Parathyroid adenoma (tissue), 2 donors: ENCODE data around the gene ADD2.
A peak's percentile ranks its signal among the peaks of the same experiment; 100 is the strongest.

ENCODE experiments used
- H2AFZ ChIP-seq: fragments of 300-600 bp; sonication (generic); one replicate; pipeline ENCODE4 v1.7.0; 2017; ENCODE audit warnings: antibody characterized with exemption, mild to moderate bottlenecking
- H3K27ac ChIP-seq: fragments of 300-600 bp; sonication (generic); one replicate; pipeline ENCODE4 v1.7.0; 2017
- H3K27me3 ChIP-seq: fragments of 300-600 bp; sonication (generic); one replicate; pipeline ENCODE4 v1.7.0; 2017; ENCODE audit warnings: low read length; ENCODE audit not compliant: control insufficient read depth, insufficient read depth
- H3K36me3 ChIP-seq: fragments of 300-600 bp; sonication (generic); one replicate; pipeline ENCODE4 v1.7.0; 2017; ENCODE audit warnings: low read length; ENCODE audit not compliant: control insufficient read depth, insufficient read depth
- H3K4me1 ChIP-seq: fragments of 300-600 bp; sonication (generic); one replicate; pipeline ENCODE4 v1.7.0; 2017; ENCODE audit warnings: control low read depth
- H3K4me2 ChIP-seq: fragments of 300-600 bp; sonication (generic); one replicate; pipeline ENCODE4 v1.7.0; 2017; ENCODE audit warnings: low read length
- H3K4me3 ChIP-seq: fragments of 300-600 bp; sonication (generic); one replicate; pipeline ENCODE4 v1.7.0; 2017; ENCODE audit warnings: low read depth, low read length
- H3K79me2 ChIP-seq: fragments of 300-600 bp; sonication (generic); one replicate; pipeline ENCODE4 v1.7.0; 2017; ENCODE audit warnings: control low read depth
- H3K9ac ChIP-seq: fragments of 300-600 bp; sonication (generic); one replicate; pipeline ENCODE4 v1.7.0; 2017; ENCODE audit warnings: mild to moderate bottlenecking
- H3K9me3 ChIP-seq: fragments of 300-600 bp; sonication (generic); one replicate; pipeline ENCODE4 v1.7.0; 2017; ENCODE audit warnings: low read length; ENCODE audit not compliant: control insufficient read depth
- CTCF ChIP-seq: fragments of 300-600 bp; sonication (generic); IDR thresholded peaks from one replicate; pipeline ENCODE4 v1.7.0; 2017; ENCODE audit warnings: antibody characterized with exemption, mild to moderate bottlenecking
- donor health status: primary hyperparathyroidism.

The ADD2 gene

DNA sequence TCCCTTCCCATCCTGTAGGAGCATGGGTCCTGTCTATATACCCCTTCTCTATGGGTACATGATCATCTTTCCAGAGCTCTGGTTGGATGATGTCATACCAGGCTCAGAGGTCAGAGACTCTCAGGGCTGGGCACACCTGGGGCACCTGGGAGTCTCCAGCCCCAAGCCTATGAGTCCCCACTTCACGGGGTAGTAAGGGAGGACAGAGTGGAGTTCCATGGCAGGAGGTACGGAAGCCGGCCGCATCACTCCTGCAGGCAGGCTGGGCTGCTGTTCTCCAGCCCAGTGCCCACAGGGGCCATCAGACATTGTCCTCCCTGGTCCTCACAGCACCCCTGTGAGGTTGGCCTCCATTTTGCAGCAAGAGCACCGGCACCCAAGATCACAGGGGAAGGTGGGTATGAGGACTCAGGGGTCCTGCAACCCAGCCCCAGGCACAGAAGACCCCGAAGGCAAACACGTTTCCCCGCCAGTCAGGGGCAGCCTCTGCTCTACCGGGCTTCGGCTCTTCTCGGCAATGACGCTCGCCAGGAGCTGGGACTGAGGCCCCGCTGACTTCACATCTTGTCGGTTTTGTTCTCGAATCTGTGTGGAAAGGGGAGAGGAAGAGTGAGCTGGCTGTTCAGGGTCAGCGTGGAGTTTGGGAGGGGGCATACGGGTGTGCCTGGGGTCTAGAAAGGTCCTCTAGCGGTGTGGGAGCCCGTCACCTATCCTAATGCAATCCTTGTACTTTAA is 91.5 kb downstream of the ADD2 start:
- Histone ChIP-seq H3K36me3 (no peaks in the 10 kb centered on the region), H3K79me2 (no peaks in the 10 kb centered on the region), H3K27me3 (no peaks in the 10 kb centered on the region), H3K9me3 (no peaks in the 10 kb centered on the region), H2AFZ (no peak overlapping the region), H3K4me3 (no peak overlapping the region), H3K27ac (no peak overlapping the region), H3K4me1 (peaks cover 5% of the 10 kb centered on the region), H3K4me2 (no peak overlapping the region), H3K9ac (no peak overlapping the region)
- TF ChIP-seq CTCF, result no peak

GRCh38 chr2:70675862-70676261 is 92.1 kb downstream of the ADD2 start:
- peaks cover 5% of the 10 kb centered on the region for H3K4me1 ChIP-seq
- no peak overlapping the region for H2AFZ ChIP-seq
- H3K4me2 ChIP-seq, result no peak overlapping the region
- H3K9ac ChIP-seq, result no peak overlapping the region
- H3K27ac ChIP-seq, result no peak overlapping the region
- H3K4me3 ChIP-seq, result no peak overlapping the region
- H3K79me2 ChIP-seq, result no peaks in the 10 kb centered on the region
- H3K9me3 ChIP-seq, result no peaks in the 10 kb centered on the region
- H3K36me3 ChIP-seq, result no peaks in the 10 kb centered on the region
- H3K27me3 ChIP-seq, result no peaks in the 10 kb centered on the region
- TF ChIP-seq CTCF, result no peak

DNA sequence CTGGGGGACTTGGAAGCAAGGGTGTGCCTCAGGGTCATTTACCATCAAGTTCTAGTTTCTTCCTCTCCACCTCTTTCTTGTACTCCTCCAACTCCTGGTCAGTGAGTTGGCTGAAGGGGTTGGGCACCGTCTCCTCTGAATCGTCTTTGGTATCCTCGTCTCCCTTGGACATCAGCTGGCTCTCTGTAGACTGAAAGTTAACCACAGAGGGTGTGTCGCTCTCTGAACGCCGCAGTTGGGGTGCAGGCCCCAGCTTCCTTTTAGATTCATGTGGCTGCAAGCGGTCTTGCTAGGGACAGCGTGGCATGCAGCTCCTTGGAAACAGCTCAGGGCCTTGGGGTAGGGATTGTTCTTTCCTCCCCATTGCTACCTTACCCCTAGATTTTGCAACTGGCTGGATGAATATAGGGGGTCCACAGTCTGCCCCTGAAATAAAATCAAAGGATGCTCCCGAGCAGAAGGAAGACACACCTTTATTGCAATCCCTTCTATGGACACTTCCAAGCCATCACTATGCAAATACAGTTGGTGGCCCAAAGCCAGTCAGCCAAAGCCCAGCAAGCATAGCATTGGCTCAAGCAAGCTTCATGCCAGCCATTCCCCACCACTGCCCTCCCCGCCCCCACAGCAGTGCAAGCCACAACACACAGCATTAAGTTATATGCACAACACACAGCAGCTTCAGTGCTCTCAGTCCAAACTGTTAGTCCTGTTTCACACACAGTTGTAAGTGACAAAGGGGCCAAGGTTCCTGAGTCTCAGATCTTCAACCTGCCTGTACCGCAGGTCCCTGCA is 93.2 kb downstream of the ADD2 start:
- no peaks in the 10 kb centered on the region for H3K27me3 ChIP-seq
- no peak overlapping the region for H2AFZ ChIP-seq
- H3K27ac ChIP-seq, result no peak overlapping the region
- peaks cover 5% of the 10 kb centered on the region for H3K4me1 ChIP-seq
- no peaks in the 10 kb centered on the region for H3K79me2 ChIP-seq
- no peaks in the 10 kb centered on the region for H3K9me3 ChIP-seq
- no peak for TF ChIP-seq CTCF
- no peaks in the 10 kb centered on the region for H3K36me3 ChIP-seq
- no peak overlapping the region for H3K4me2 ChIP-seq
- no peak overlapping the region for H3K4me3 ChIP-seq
- no peak overlapping the region for H3K9ac ChIP-seq

- Histone ChIP-seq H2AFZ (peak overlapping the region; percentile 40), H3K27me3 (no peaks in the 10 kb centered on the region), H3K4me3 (no peak overlapping the region), H3K27ac (peak overlapping the region; percentile 21), H3K79me2 (no peaks in the 10 kb centered on the region), H3K36me3 (no peaks in the 10 kb centered on the region), H3K9ac (no peak overlapping the region), H3K9me3 (no peaks in the 10 kb centered on the region), H3K4me2 (no peak overlapping the region), H3K4me1 (peaks cover 5% of the 10 kb centered on the region)
- TF ChIP-seq CTCF, result no peak
These were observed 94.9 kb downstream of the ADD2 start for GRCh38 chr2:70673041-70673647.
